SH-SY5Y (cell line): ENCODE data around the gene KLF11.

ENCODE experiments used
- GATA2 ChIP-seq: IDR thresholded peaks from 2 replicates; pipeline ENCODE4 v1.6.1; 2011; ENCODE audit warnings: mild to moderate bottlenecking, low read depth, low read length
- GATA3 ChIP-seq: IDR thresholded peaks from 2 replicates; pipeline ENCODE4 v1.6.1; 2011; ENCODE audit warnings: low read depth, mild to moderate bottlenecking, low read length, moderate library complexity

DNA sequence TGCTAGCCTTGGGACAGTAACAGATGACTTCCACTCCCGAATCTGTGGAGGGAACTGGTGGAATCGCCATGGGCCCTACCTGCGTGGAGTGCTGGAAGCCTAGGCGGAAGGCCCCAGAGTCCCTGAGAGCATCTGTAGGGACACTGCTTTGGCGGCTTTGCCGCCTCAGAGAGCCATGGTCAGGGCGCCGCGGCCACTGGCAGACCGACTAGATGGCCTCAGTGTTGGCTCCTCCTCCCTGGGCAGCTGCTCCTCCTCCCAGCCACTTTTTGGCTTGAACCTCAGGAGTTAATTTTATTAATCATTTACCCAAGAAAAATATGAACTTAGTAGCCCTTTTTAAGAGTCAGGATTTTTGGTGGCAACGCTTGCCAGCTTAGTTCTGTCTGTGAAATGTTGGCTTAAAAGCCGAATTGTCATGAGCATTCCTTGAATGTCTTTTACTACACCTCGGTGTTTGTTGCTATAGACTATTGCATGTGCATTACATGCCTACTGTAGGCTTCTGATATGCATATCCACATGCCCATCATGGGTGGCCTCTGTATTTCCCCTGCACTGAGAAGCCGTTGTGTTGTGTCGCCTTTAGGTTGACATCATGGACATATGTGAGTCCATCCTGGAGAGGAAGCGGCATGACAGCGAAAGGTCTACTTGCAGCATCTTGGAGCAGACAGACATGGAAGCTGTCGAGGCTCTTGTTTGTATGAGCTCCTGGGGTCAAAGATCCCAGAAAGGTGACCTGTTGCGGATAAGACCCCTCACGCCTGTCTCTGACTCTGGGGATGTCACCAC lies 2.4 kb downstream of the KLF11 start:
- TF ChIP-seq GATA2 (no peak), GATA3 (no peak)
